Iris pigment epithelial cell (primary cell): ENCODE measurements around the gene ZNF319.
"Not testable (repeated sequence)": the region's sequence is repeated elsewhere in the genome, so short reads cannot be mapped to it uniquely, and the experiment has no call there.

Source experiments
- DNase-seq: peaks from one replicate; pipeline ENCODE4 v3.0.0-alpha.2; 2011; ENCODE audit warnings: low read depth

ZNF319 gene

GRCh38 chr16:57997528-57998265 is 2.8 kb downstream of the ZNF319 start:
- DNase-seq = no peak

GRCh38 chr16:57997176-57997527 is 3.3 kb downstream of the ZNF319 start:
- no peak for DNase-seq

- no peak for DNase-seq
Observed at GRCh38 chr16:57996406-57997175, 3.9 kb downstream of the ZNF319 start.

GRCh38 chr16:57995721-57996405 is 4.6 kb downstream of the ZNF319 start:
- no peak for DNase-seq

GRCh38 chr16:57994778-57995177 is 5.7 kb downstream of the ZNF319 start:
- peak; percentile 51 for DNase-seq

GRCh38 chr16:57994361-57994760 is 6.1 kb downstream of the ZNF319 start:
- DNase-seq = no peak

GRCh38 chr16:57993897-57994296 is 6.6 kb downstream of the ZNF319 start:
- no peak for DNase-seq

- no peak for DNase-seq
Observed at GRCh38 chr16:57993438-57993837, 7.0 kb downstream of the ZNF319 start.

- DNase-seq = no peak
Observed at GRCh38 chr16:57992084-57992483, 8.4 kb downstream of the ZNF319 start.

GRCh38 chr16:57991551-57992059 is 8.9 kb downstream of the ZNF319 start:
- no peak for DNase-seq

GRCh38 chr16:57988929-57989328 is 11.5 kb downstream of the ZNF319 start:
- no peak for DNase-seq

GRCh38 chr16:57987441-57988177 is 12.9 kb downstream of the ZNF319 start:
- no peak for DNase-seq

- no peak for DNase-seq
Observed at GRCh38 chr16:57986196-57986595, 14.3 kb downstream of the ZNF319 start.

GRCh38 chr16:57985204-57986181 is 15.0 kb downstream of the ZNF319 start:
- DNase-seq = no peak

- peak; percentile 71 for DNase-seq
Observed at GRCh38 chr16:57984443-57985203, 15.8 kb downstream of the ZNF319 start.

GRCh38 chr16:57982385-57982784 is 18.1 kb downstream of the ZNF319 start:
- no peak for DNase-seq

- no peak for DNase-seq
Observed at GRCh38 chr16:57981636-57982035, 18.8 kb downstream of the ZNF319 start.

GRCh38 chr16:57979006-57979585 is 21.4 kb downstream of the ZNF319 start:
- DNase-seq = no peak

- not testable (repeated sequence) for DNase-seq
Observed at GRCh38 chr16:57978070-57978465, 22.4 kb downstream of the ZNF319 start.
